HG03575 (cell line): ENCODE data around the gene MCCD1.
"Not testable (repeated sequence)": the region's sequence is repeated elsewhere in the genome, so short reads cannot be mapped to it uniquely, and the experiment has no call there.

Experiments
- ATAC-seq: cut with Tn5 transposase; IDR thresholded peaks from one replicate; pipeline ENCODE4 v1.9.1; 2021; ENCODE audit not compliant: unreplicated experiment, insufficient number of reproducible peaks, low FRiP score; ENCODE audit errors: extremely low read depth

The MCCD1 gene

DNA sequence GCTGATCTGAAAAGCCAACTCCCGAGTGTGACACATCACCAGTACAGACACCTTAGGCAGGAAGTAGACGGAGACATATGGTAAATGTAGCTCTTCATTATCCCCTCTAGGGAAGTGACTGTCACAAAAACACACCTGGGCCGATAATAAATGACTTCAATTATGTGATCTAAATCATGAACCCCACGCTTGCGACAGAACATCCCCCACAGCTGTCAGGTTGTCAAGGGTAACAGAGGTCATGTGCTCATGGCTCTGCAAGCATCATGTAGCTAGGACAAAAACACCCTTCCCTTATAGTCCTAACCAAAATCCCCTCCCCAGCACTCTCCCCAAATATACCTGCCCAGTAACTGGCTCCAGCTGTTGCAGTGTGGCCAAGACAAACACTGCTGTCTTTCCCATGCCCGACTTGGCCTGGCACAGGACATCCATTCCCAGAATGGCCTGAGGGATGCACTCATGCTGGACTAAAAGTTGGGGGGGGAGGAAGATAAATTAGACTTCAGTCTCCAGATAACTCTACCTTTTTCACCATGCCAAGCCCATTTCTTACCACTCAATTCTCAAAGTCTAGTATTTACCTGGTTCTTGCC, 10.1 kb downstream of the MCCD1 start:
- ATAC-seq: no peak

DNA sequence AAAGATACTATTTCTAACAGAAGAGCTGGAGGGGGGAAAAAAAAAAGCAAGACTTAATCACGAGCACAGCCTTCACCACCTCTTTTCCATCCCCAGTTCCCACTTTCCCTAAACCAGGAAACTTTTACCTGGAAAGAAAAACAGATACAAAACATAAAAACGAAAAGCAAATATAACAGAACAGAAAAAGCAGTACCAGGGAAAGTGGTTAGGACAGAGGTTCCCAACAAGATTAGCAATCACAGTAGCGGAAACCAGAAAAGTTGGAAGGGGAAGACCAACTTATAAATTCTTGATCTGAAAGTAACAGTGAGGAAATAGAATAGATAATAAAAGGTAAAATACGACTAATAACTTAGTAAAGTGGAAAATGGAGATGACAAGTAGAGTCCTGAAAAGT, 11.9 kb downstream of the MCCD1 start:
- no peak for ATAC-seq

DNA sequence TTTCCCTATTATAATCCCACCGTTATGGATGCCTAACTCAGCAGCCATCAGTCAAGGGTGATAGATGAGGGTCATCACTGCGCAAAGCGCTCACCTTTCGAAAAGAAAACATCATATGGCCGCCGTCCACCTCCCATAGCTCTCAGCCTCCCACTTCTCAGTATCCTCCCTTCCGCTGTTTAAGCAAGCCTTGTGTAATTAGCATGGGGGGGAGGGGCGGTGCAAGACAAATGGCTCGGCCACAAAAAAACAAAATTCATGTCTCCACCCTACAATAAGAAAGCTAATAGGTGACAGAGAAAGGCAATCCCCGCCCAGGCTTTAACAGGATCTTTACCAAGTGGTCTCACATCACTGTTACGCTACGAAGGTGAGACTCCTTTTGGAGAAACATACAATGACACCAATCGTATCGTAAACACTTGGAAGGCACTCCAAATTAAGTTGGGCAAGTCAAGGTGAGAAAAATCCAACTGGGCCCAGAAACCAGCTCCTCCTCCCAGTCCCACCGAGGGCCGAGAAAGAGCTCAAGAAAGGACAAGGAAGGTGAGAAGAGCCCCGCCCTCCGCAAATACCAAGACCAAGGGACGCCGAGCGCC, 12.4 kb downstream of the MCCD1 start:
- ATAC-seq: no peak

DNA sequence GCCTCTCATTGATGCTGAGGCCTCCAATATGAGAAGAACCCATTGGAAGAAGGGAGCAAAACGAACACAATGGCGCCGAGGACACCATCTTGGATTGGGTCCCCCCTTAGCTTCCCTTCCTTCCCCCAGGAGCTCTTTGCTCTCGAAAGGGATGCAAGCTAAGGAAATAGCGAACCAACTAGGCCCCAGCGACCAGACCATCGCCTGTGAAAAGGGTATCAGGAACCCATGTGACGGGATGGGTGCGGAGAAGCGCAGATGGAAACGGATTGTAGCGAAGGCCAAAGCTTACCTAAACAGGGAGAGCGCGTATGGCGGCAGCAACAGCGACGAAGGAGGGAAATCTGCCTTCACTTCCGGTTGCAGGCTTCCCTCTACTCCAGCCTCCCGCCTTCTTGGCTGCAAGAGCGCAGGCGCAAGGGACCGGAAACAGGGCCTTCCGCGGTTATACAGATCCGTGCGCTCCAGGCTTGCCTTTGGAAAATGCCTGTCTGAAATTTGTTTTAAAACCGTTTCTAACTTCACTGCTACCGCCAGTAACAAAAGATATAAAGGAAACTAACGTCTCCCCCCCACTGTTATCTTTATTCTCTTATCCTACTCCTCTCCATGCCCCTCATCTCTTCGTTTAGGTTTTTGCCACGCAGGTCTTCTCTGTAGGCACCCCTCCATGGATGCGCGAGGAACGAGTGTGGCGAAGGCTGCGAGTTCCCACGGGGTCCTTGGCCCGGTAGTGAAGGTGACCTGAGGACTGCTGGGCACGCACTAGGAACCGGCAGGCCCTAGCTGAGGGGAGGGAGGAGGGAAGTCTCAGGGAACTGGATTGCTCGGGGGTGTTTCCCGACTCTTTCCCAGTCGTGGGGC, 13.1 kb downstream of the MCCD1 start, which contains the start of gene DDX39B:
Gene DDX39B (minus strand): TSS at position 346 of the 864 bp plus-strand sequence. CDS start 1,471 bp downstream, outside the sequence.
- ATAC-seq: peak; percentile 40

DNA sequence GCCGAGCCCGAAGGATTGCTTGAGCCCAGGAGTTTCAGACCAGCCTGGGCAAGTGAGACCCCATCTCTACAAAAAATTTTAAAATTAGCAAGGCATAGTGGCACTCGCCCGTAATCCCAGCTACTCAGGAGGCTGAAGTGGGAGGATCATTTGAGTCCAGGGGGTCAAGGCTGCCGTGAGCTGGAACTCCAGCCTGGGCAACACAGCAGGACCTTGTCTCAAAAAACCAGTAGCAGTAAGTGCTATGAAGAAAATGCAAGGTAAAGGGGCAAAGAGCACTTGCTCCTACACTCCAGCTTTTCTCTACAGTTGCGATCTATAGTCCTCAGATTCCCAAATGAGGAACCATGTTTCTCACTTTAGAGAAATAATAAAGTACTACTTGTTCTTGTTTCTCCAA, 14.9 kb downstream of the MCCD1 start:
- no peak for ATAC-seq

DNA sequence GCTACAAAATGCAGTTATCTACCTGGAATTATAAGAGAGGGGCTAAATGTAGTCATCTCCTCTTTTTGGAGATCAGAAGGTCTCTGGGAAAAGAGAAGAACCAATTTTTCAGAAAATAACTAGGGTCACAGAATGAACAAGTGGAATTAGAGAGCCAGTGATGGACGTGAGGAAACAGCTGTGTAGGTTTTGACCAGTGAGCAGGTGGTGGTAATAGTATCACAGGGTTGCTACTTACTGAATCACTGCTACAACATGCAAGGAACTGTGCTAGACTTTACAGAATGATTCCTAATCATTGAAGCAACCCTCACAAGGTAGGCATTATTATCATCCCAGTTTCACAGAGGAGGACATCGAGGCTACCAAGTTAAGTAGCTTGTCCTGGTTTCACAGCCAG, 15.9 kb downstream of the MCCD1 start:
- no peak for ATAC-seq

DNA sequence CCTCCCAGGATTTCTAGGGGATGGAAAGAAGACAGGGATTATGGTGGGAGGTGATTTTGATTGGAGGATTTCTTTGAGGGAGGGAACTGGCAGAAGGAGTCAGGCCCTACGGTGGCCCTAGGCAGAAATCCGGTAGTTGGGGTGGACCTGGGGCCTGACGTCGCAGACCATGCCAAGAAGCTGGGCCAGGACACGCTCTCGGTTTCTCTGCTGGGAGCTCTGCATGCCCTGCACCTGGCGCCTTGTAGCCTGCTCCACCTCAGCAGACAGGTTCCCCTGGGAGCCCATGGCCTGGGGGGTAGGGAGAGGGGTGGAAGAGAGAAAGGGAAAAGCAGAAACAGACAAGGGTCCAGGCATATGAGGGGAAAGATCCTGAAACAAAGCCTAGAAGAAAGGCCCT, 16.5 kb downstream of the MCCD1 start:
- no peak for ATAC-seq

DNA sequence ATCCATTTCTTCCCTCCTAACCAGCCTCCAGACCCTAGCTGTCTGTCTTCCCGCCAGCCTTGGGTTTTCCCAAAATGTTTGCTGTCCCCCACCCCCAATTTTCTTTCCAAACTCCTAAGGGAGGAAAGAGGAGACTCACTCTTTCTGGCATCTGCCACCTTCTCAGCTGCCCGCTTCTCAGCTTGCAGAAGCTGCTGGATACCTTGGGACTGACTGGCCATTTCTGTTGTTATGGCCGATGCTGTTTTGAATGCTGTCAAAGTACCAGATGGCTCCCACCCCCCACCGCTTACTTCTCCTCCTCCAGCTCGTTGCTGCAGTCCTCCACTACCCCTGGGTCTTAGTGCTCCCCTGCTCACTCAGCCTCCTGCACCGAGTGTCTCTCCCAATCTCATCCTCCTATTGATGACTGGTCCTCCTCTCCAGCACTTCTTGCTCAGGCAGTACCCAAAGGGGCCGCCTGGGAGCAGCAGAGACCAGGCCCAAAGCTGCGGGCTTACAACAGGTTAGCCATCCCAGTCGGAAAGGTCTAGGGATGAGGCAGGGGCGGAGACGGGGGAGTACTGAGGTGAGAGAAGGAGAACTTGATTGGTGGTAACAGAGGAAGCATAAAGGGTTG, 17.7 kb downstream of the MCCD1 start, which contains the start of gene ATP6V1G2:
Gene ATP6V1G2 (minus strand): TSS at position 270 of the 619 bp plus-strand sequence. CDS start 49 bp downstream, at position 221.
- ATAC-seq: no peak

DNA sequence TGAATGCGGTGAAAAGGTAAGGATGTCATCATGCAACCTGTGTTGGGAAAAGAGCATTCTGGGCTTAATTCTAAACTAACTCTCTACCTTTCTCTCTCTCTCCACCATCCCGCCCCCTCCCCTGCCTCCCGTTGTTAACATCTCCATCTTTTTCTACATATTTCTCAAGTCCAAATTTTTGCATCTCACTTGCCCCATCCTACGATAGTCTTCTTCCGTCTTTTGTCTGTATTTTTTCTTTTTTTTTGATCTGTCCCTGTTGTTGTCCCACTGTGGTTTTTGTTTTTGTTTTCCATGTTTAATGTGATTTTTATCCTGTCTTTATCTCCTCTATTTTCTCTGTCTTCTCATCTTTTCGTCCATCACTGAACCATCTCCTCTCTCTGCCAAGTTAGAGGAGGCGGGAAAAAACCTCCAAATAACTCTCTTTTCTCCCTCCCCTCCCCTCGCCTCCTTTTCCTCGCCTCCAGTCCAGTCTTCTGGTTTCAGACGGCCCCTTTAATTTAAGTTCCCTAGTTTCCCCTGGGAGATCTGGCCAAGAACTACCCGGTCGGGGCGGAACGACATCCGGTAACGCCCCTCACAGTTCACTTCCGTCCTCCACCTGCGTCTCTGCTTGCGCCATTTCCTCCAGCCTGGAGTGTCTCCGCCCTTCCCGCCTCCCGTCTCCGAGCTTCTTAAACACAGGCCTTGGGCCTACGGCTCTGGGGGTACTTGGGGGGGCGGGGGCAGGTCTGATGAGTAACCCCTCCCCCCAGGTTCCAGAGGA, 18.4 kb downstream of the MCCD1 start, which contains the start of gene NFKBIL1:
Gene NFKBIL1 (plus strand): TSS at position 651 of the 769 bp plus-strand sequence. CDS start 87 bp downstream, at position 738.
- ATAC-seq: no peak

DNA sequence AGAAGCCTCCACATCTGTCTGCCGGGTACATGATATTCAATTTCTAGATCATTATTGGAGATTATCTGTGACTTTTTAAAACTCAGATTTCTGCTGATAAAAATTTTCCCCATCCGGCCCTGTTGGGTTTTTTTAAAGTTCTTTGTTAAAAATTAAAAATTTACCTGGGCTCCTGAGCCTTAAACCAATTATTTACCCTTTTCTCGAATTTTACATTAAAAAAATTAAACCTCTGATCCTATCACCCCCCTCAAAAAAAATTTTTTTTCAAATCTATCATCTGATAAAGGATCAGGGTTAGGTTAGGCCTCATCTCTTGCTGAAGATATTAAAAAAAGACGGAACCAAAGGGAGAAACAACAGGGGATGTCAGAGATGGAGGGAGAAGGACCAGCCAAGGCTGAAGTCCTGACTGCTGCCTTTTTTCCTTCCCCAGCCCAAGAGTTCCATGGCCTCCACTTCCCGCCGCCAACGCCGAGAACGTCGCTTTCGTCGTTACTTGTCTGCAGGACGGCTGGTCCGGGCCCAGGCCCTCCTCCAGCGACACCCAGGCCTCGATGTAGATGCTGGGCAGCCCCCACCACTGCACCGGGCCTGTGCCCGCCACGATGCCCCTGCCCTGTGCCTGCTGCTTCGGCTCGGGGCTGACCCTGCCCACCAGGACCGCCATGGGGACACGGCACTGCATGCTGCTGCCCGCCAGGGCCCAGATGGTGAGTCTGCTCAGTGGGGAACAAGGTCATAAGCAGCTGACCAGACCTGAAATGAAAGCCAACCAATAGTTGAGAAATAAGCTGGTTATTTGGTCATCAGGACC, 19.2 kb downstream of the MCCD1 start:
- ATAC-seq: no peak

DNA sequence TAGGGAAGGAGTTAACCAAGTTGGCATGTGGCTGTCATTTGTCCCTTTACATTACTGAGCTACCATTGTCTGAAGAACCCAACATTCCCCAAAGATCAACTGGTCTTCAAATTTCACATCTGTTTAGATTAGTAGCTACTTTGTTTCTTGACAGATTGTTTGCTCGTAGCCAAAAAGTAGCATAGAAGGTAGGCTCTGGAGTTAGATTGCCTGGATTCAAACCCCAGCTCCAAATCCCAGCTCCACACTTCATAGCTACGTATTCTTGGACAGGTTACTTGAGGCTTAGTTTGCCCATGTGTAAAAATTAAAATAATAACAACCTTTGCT, 19.7 kb downstream of the MCCD1 start:
- ATAC-seq: no peak

DNA sequence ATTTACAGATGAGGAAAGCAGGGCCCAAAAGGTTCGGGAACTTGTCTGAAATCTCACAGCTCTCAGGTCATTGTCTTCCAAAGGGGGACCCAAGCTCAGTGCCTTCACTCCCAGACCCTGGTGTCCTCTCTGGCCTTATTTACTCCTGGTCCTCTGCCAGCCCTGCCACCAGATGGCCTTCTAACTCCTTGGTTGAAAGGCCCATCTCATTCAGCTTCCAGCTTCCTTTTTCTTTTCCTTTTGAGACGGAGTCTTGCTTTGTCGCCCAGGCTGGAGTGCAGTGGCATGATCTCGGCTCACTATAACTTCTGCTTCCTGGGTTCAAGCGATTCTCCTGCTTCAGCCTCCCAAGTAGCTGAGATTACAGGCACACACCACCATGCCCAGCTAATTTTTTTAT, 22.6 kb downstream of the MCCD1 start:
- ATAC-seq: not testable (repeated sequence)

DNA sequence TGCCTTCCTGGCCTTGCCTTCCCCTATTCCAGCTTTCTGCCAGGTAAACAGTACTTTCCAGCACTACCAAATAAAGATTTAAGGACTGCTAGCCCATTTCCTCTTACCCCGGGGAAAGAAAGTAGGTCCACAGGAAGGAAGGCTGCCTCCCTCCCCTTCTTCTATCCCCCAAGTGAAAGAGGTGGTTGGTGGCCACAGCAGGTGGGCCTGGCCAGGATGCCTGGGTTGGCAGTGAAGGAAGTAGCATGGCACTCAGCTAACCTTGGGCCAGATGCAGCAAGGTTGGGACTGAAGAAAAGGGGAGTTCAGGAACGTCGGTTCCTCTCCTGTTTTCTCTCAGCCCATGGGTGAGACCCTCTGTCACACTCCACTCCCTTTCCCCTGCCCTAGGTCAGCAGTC, 27.5 kb downstream of the MCCD1 start:
- no peak for ATAC-seq

DNA sequence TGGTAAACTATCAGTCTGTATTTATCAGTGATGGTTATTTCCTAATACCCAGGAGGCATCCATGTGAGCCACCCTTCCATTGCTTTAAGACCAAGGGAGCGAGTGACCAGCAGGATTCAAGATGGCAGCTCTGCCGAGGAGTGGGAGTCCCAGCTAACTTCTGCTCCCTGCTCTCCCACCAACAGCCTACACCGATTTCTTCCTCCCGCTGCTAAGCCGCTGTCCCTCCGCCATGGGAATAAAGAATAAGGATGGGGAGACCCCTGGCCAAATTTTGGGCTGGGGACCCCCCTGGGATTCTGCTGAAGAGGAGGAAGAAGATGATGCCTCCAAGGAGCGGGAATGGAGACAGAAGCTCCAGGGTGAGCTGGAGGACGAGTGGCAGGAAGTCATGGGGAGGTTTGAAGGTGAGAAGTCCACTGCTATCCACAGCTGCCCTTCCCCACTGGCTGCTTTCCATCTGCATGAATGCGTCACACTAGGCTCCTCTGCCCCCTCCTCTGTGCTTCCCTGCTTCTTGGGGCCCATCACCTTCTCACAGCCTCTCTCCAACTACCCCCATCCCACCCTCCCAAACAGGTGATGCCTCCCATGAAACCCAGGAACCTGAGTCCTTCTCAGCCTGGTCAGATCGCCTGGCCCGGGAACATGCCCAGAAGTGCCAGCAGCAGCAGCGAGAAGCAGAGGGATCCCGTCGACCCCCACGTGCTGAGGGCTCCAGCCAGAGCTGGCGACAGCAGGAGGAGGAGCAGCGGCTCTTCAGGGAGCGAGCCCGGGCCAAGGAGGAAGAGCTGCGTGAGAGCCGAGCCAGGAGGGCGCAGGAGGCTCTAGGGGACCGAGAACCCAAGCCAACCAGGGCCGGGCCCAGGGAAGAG, 28.9 kb downstream of the MCCD1 start:
- ATAC-seq: no peak

DNA sequence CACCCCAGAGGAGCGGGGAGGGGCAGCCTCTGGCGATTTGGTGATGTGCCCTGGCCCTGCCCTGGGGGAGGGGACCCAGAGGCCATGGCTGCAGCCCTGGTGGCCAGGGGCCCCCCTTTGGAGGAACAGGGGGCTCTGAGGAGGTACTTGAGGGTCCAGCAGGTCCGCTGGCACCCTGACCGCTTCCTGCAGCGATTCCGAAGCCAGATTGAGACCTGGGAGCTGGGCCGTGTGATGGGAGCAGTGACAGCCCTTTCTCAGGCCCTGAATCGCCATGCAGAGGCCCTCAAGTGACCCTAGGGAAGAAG, 29.5 kb downstream of the MCCD1 start:
- no peak for ATAC-seq

DNA sequence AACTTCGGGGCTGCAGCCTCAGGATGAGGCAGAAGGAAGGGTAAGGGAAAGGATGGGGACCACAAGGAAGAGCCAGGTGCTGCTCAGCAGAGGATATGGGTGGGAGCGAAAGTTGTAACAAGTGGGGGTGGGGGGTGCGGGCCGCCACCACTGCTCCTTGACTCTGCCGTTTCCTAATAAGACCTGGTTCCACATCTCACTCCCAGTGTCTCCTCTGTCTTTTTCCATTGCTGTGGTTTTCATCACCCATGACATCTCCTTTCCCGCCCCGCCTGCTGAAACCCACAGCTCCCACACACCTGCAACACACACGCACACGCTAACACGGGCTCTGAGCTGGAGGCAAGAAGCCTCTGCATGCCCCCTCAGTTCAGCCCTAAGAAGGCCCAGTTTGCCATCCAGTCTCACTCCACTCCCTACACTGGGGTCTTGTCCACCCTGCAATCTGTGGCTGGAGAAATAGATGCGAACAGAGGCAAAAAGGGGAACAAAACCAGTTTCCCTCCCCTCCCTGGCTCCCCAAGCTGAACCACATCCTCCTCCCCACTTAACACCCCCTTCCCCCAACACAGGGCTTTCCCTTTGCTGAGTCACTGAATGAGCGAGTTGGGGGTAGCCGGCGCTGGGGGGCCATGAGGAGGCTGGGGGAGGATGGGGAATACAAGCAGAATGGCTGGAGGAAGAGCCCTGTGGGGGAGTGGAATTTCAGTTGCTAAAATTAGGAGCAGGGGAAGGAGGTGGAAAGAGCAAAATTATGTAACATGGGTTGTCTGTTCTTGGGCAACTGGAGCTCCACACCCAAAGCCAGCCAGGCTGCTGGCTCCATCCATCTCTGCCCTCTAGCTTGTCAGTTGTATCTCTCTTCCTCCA, 30.1 kb downstream of the MCCD1 start:
- no peak for ATAC-seq

DNA sequence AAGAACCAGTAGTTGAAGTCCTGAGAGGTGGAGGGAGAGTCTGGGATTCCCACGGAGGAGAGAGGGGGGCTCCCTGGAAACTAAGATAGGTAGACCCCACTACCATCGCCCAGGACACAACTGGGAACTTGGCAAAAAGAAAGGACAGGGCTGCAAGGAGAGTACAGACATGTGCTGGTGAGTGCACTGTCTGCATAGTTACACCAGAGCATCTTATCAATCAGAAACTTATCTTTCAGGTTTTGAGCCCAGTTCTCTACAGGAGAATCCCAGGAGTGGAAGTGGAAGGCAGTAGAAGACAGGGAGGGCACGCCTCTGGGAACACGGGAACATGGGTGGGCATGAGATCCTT, 30.8 kb downstream of the MCCD1 start:
- ATAC-seq: no peak
